H9 (cell line): ENCODE data around the gene COL4A1. TPM values are rescaled to one million over a fixed set of nuclear protein-coding genes. Genes with fewer than 3 reads are reported as not detected.

ENCODE experiments used
- DNase-seq: peaks from one replicate; pipeline ENCODE4 v3.0.0-alpha.2; 2017
- H2AFZ ChIP-seq: one replicate; pipeline ENCODE4 v1.6.1; 2013; ENCODE audit warnings: mild to moderate bottlenecking, low read length, control low read depth, moderate library complexity
- H2AK5ac ChIP-seq: 2 replicates; pipeline ENCODE4 v1.6.1; 2013; ENCODE audit warnings: low read length, control low read depth, mixed read lengths; ENCODE audit not compliant: insufficient read length
- H2BK120ac ChIP-seq: one replicate; pipeline ENCODE4 v1.6.1; 2013; ENCODE audit warnings: low read depth, mild to moderate bottlenecking, low read length, control low read depth, inconsistent platforms; ENCODE audit not compliant: poor library complexity, severe bottlenecking
- H2BK12ac ChIP-seq: 2 replicates; pipeline ENCODE4 v1.6.1; 2013; ENCODE audit warnings: low read length, control low read depth, mixed read lengths, low read depth; ENCODE audit not compliant: insufficient read length
- H2BK15ac ChIP-seq: 2 replicates; pipeline ENCODE4 v1.6.1; 2013; ENCODE audit warnings: low read depth, low read length, control low read depth
- H2BK20ac ChIP-seq: one replicate; pipeline ENCODE4 v1.6.1; 2013; ENCODE audit warnings: low read depth, mild to moderate bottlenecking, low read length, control low read depth, inconsistent platforms; ENCODE audit not compliant: poor library complexity, severe bottlenecking
- H2BK5ac ChIP-seq: 2 replicates; pipeline ENCODE4 v1.6.1; 2013; ENCODE audit warnings: low read length, control low read depth, mixed read lengths; ENCODE audit not compliant: insufficient read length
- H3K14ac ChIP-seq: 2 replicates; pipeline ENCODE4 v1.6.1; 2013; ENCODE audit warnings: low read length, control low read depth; ENCODE audit not compliant: insufficient read depth
- H3K18ac ChIP-seq: 2 replicates; pipeline ENCODE4 v1.6.1; 2013; ENCODE audit warnings: low read depth, mild to moderate bottlenecking, mixed read lengths, low read length, control low read depth; ENCODE audit not compliant: insufficient read length
- H3K23ac ChIP-seq: 2 replicates; pipeline ENCODE4 v1.6.1; 2013; ENCODE audit warnings: low read length, control low read depth, mixed read lengths, low read depth; ENCODE audit not compliant: insufficient read length
- H3K23me2 ChIP-seq: 2 replicates; pipeline ENCODE4 v1.6.1; 2013; ENCODE audit warnings: low read depth, mild to moderate bottlenecking, mixed read lengths, low read length, control low read depth; ENCODE audit not compliant: insufficient read length, poor library complexity, severe bottlenecking
- H3K27ac ChIP-seq: 2 replicates; pipeline ENCODE4 v1.5.1; 2013; ENCODE audit warnings: low read length, control low read depth, mixed read lengths, low read depth; ENCODE audit not compliant: insufficient read length
- H3K27me3 ChIP-seq: 2 replicates; pipeline ENCODE4 v1.6.1; 2013; ENCODE audit warnings: low read length, control low read depth, inconsistent platforms; ENCODE audit not compliant: insufficient read depth
- H3K4ac ChIP-seq: 2 replicates; pipeline ENCODE4 v1.6.1; 2013; ENCODE audit warnings: low read depth, mild to moderate bottlenecking, control low read depth, inconsistent platforms, low read length, moderate library complexity
- H3K4me1 ChIP-seq: 2 replicates; pipeline ENCODE4 v1.6.1; 2013; ENCODE audit warnings: low read length, control low read depth, inconsistent platforms; ENCODE audit not compliant: insufficient read depth
- H3K4me2 ChIP-seq: 2 replicates; pipeline ENCODE4 v1.6.1; 2013; ENCODE audit warnings: low read length, control low read depth, mixed read lengths; ENCODE audit not compliant: insufficient read length, insufficient read depth
- H3K56ac ChIP-seq: 2 replicates; pipeline ENCODE4 v1.6.1; 2013; ENCODE audit warnings: low read depth, mild to moderate bottlenecking, mixed read lengths, low read length, control low read depth; ENCODE audit not compliant: insufficient read length
- H3K79me1 ChIP-seq: 2 replicates; pipeline ENCODE4 v1.6.1; 2013; ENCODE audit warnings: low read depth, mild to moderate bottlenecking, moderate library complexity, low read length, control low read depth, inconsistent platforms; ENCODE audit not compliant: insufficient read depth, poor library complexity, severe bottlenecking
- H3K79me2 ChIP-seq: 2 replicates; pipeline ENCODE4 v1.6.1; 2013; ENCODE audit warnings: low read length, control low read depth, inconsistent platforms; ENCODE audit not compliant: insufficient read depth
- H3K9ac ChIP-seq: 2 replicates; pipeline ENCODE4 v1.6.1; 2013; ENCODE audit warnings: low read length, control low read depth, mixed read lengths; ENCODE audit not compliant: insufficient read length; ENCODE audit errors: extremely low read depth
- H3K9me3 ChIP-seq: one replicate; pipeline ENCODE4 v1.6.1; 2013; ENCODE audit warnings: low read depth, low read length, inconsistent platforms; ENCODE audit not compliant: control insufficient read depth
- H3T11ph ChIP-seq: one replicate; pipeline ENCODE4 v1.6.1; 2013; ENCODE audit warnings: mild to moderate bottlenecking, low read length, control low read depth, inconsistent platforms
- H4K20me1 ChIP-seq: one replicate; pipeline ENCODE4 v1.6.1; 2013; ENCODE audit not compliant: control insufficient read depth, insufficient read length, insufficient read depth
- H4K5ac ChIP-seq: 2 replicates; pipeline ENCODE4 v1.6.1; 2013; ENCODE audit warnings: low read depth, mild to moderate bottlenecking, mixed read lengths, low read length, control low read depth; ENCODE audit not compliant: insufficient read length
- H4K8ac ChIP-seq: replicated peaks from 2 replicates; pipeline ENCODE4 v1.6.1; 2013; ENCODE audit warnings: low read length, control low read depth, mixed read lengths, low read depth; ENCODE audit not compliant: insufficient read length
- H4K91ac ChIP-seq: 2 replicates; pipeline ENCODE4 v1.6.1; 2013; ENCODE audit warnings: low read depth, mild to moderate bottlenecking, moderate library complexity, mixed read lengths, low read length, control low read depth; ENCODE audit not compliant: insufficient read length
- H3K27ac Mint-ChIP-seq, 3 experiments: 2 replicates in 2 of 3; 3 replicates in 1 of 3; pipeline ENCODE4 v1.8.0; 2020 to 2021; ENCODE audit warnings: mixed read lengths in 3 of 3, mild to moderate bottlenecking in 1 of 3, moderate library complexity in 1 of 3
- H3K27me3 Mint-ChIP-seq: 2 replicates; pipeline ENCODE4 v1.8.0; 2021; ENCODE audit warnings: low read depth, mild to moderate bottlenecking, moderate library complexity, mixed read lengths
- H3K36me3 Mint-ChIP-seq, 3 experiments: 2 replicates in 2 of 3; 3 replicates in 1 of 3; pipeline ENCODE4 v1.8.0; 2020 to 2021; ENCODE audit warnings: low read depth in 3 of 3, mixed read lengths in 3 of 3; ENCODE audit not compliant: insufficient read depth in 1 of 3
- H3K4me1 Mint-ChIP-seq, 2 experiments: 2 replicates each; pipeline ENCODE4 v1.8.0; 2020; ENCODE audit warnings: mixed read lengths in 2 of 2
- H3K4me3 Mint-ChIP-seq, 2 experiments: 2 replicates in 1 of 2; 3 replicates in 1 of 2; pipeline ENCODE4 v1.8.0; 2020 to 2021; ENCODE audit warnings: mild to moderate bottlenecking in 2 of 2, mixed read lengths in 2 of 2, moderate library complexity in 1 of 2
- H3K9me3 Mint-ChIP-seq, 2 experiments: 2 replicates in 1 of 2; 3 replicates in 1 of 2; pipeline ENCODE4 v1.8.0; 2020; ENCODE audit warnings: mild to moderate bottlenecking in 2 of 2, mixed read lengths in 2 of 2, moderate library complexity in 1 of 2
- WGBS: extraction: QIAGEN DNeasy Blood & Tissue Kit; methylation state at CpG from one replicate; pipeline ENCODE4 v1.1.7; 2013; ENCODE audit warnings: missing lambda C conversion rate, low lambda C conversion rate, mixed read lengths; ENCODE audit not compliant: insufficient read length; ENCODE audit errors: extremely low coverage; 5-methylcytosine and 5-hydroxymethylcytosine counted together
- total RNA-seq: library from RNA; stranded (reverse); gene quantifications from 2 replicates; pipeline ENCODE4 v1.2.1, GENCODE V29; 2021
- TF ChIP-seq, protein P1 (sequence below): fragments of 200-600 bp; sonication (generic); conservative IDR thresholded peaks from 3 replicates; pipeline ENCODE4 v1.8.0; 2021; ENCODE audit warnings: antibody characterized with exemption, mild to moderate bottlenecking

COL4A1 gene
- total RNA-seq, 1 experiment from 2014 or later, result 73.1 TPM

DNA sequence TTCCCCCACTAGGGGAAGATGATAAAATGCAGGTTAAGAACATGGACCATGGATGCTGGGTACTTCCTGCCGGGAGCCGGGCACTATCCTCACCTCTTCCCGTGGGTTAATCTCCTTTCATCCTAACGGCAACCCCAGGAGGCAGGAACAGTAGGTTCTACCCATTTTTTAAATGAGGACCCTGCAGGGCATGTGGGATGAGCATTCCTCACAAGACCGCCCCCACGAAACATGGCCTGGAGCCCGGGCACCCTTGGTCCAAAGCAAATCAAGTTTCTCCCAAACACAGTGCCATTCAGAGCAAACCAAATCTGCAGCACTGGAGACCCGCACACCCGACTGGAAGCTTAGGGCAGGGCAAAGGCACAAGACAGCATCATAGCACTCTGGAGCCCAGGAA is 35.5 kb upstream of the COL4A1 start:
- H4K91ac ChIP-seq, result no peak overlapping the region
- no peak overlapping the region for H3K4ac ChIP-seq
- H3K23me2 ChIP-seq, result no peaks in the 10 kb centered on the region
- no peak overlapping the region for H3K23ac ChIP-seq
- peaks cover 6% of the 10 kb centered on the region for H3K79me1 ChIP-seq
- TF ChIP-seq, protein P1, sequence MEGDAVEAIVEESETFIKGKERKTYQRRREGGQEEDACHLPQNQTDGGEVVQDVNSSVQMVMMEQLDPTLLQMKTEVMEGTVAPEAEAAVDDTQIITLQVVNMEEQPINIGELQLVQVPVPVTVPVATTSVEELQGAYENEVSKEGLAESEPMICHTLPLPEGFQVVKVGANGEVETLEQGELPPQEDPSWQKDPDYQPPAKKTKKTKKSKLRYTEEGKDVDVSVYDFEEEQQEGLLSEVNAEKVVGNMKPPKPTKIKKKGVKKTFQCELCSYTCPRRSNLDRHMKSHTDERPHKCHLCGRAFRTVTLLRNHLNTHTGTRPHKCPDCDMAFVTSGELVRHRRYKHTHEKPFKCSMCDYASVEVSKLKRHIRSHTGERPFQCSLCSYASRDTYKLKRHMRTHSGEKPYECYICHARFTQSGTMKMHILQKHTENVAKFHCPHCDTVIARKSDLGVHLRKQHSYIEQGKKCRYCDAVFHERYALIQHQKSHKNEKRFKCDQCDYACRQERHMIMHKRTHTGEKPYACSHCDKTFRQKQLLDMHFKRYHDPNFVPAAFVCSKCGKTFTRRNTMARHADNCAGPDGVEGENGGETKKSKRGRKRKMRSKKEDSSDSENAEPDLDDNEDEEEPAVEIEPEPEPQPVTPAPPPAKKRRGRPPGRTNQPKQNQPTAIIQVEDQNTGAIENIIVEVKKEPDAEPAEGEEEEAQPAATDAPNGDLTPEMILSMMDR, result 0 out of 3 replicates have a peak, but pooled peaks have one; percentile 2
- Mint-ChIP-seq H3K4me1 (peaks cover 44 to 51% of the 10 kb centered on the region in 2 experiments), H3K27ac (no peak overlapping the region), H3K36me3 (no peaks in the 10 kb centered on the region), H3K27me3 (no peaks in the 10 kb centered on the region; the same call in 1 of the 2 replicates), H3K9me3 (no peaks in the 10 kb centered on the region), H3K4me3 (no peak overlapping the region)
- H2BK120ac ChIP-seq, result no peak overlapping the region
- H3T11ph ChIP-seq, result no peak overlapping the region
- no peak for DNase-seq
- H3K14ac ChIP-seq, result no peak overlapping the region; the same call in 1 of the 2 replicates
- peaks cover 2% of the 10 kb centered on the region; the same call in 1 of the 2 replicates for H3K79me2 ChIP-seq
- no peak overlapping the region for H3K4me2 ChIP-seq
- H2AK5ac ChIP-seq, result no peak overlapping the region
- no peak overlapping the region for H2BK12ac ChIP-seq
- H3K27ac ChIP-seq, result no peak overlapping the region
- no peaks in the 10 kb centered on the region for H3K9me3 ChIP-seq
- no peak overlapping the region for H2BK15ac ChIP-seq
- no peak overlapping the region for H3K56ac ChIP-seq
- no peak overlapping the region for H4K8ac ChIP-seq
- no CpG with 5 or more reads among the region's 9 CpGs for WGBS
- no peaks in the 10 kb centered on the region for H3K27me3 ChIP-seq
- H4K20me1 ChIP-seq, result no peaks in the 10 kb centered on the region
- no peak overlapping the region for H2AFZ ChIP-seq
- no peak overlapping the region for H2BK20ac ChIP-seq
- peaks cover 10% of the 10 kb centered on the region; the same call in 1 of the 2 replicates for H3K4me1 ChIP-seq
- no peak overlapping the region for H4K5ac ChIP-seq
- no peak overlapping the region for H3K9ac ChIP-seq
- H2BK5ac ChIP-seq, result no peak overlapping the region
- H3K18ac ChIP-seq, result no peak overlapping the region
